HG03342 (cell line): ENCODE measurements around the gene BCAS1.
"Not testable (repeated sequence)": the region's sequence is repeated elsewhere in the genome, so short reads cannot be mapped to it uniquely, and the experiment has no call there.

ENCODE experiments used
- ATAC-seq: cut with Tn5 transposase; IDR thresholded peaks from one replicate; pipeline ENCODE4 v1.9.1; 2021; ENCODE audit warnings: mild to moderate bottlenecking, moderate library complexity; ENCODE audit not compliant: unreplicated experiment

Gene BCAS1

DNA sequence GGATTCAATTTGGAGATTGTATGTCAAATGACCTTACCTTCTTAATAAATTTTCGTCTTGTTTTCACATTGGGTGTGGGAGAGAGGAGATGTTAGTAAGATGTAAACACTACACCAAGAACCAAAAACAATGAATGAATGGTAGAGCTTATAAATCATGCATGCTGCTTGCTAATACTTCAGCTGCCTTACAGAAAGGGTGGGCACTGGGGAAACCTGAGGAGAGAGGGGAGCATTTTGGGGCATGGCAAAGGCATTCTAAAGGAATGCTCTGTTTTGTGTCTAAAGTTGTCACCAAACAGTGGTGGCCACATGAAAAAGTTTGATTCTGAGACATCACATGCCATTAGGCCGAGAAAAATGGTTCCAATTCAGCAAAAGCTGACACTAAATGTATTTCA lies 80.4 kb downstream of the BCAS1 start:
- ATAC-seq = no peak

DNA sequence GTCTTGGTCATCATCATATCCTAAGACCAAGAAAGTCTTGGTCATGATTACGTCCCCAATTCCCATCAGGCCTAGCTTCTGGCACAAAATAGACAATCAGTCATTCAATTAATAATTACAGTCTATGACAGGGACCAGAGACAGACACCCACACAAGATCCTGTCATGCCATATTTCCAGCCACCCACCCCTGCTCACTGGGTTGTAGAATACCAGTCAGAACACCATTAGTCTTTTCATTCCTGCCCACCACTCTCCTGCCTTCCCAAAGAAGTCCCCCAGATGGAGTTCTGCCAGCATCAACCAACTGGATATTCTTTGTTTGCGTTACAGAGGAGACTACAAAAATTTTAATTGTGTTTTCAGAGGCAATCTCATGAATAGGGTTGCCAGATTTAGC lies 81.0 kb downstream of the BCAS1 start:
- ATAC-seq = no peak

DNA sequence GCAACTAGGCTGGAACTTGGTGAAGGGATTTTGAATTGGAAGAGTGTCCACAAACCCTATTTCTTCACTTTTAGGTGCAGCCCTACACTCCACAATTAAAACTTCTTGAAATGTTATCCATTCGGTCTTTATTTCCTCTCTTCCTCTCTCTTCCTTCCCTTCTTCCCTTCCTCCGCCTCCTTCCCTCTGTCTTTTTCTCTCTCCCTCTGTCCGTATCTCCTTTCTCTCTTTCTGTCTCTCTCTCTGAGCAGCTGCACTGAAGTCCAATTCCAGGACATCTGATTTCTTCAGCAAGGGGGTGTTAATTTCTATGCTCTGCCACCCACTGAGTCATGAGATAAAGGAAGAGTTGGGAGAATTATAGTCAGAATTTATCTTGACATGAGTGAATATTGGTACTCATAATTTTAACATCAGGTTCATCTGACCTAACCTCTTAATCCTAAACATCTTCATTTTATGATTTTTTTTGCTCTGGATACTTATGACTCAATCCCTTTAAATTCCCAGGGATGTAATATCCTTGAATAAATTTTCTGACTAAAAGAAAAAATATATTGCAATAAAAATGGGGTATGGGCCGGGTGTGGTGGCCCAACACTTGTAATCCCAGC lies 84.2 kb downstream of the BCAS1 start:
- no peak for ATAC-seq

DNA sequence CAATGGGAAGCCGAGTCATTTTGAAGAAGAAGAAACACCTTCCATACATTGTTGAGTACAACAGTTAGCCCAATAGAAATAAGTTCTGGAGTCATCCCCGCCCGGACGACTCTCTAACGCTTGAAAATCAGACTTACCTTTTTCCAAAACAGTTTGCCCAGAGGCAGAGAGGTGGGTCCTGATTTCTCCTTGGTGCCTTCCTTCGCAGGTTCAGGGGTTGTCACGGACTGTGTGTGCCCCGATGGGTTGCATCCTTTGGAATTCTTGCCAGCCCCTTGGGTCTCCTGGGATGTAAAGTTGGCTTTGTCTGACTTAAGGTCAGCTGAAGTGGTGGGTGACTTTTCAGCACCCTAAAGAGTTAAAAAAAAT lies 85.3 kb downstream of the BCAS1 start:
- no peak for ATAC-seq

DNA sequence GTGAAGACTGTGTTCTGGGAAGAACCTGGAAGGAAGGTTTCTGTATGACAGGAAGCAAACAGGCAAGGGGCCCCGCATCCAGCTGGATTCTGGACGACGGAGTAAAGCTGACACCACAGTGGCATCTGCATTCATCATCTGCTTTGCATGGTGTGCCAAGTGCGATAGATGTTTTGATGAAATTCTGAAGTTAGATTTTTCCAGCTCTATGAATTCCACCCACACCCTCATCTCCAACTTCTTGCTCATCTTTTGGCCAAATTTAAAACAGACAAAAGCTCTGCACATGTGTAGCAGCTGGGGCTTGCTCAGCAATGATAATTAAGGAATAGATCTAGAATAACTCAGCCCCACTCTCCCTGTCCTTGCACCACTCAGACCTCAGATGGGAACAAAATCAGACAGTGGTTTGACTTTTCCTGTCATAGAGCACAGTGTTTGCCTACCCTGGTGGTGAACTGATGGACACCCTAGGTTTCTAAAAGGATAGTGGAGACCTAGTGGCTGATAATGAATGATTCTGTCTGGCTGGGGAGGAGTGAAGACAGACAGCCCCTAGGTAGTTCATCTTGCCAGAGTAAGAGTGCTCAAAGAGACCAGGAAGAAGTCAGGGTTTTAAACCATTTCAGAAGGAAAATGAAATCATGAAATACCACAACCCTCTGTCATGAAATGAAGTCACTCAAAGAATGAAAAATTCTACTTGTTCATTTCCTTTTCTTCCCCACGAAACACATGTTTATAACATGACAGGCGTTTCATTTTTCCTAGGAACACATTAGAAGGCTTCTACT lies 85.8 kb downstream of the BCAS1 start:
- no peak for ATAC-seq

DNA sequence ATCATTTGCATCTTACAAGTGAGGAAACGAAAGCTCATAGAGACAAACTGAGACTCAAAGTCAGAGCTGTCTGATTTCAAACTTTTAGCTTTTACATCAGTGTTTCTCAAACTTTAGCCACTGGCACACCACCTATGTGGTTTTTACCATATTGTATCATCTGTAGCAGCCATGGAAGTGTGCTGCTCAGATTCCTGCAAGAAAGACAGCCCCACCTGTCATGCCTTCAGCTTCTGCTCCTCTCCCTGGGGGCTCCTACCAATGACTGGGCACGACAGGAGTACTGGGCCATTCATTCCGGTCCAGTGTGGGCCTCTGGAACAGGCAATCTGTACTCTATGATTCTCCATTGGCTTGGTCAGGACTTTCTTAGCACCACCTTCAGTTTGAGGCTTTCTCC lies 87.0 kb downstream of the BCAS1 start:
- no peak for ATAC-seq

DNA sequence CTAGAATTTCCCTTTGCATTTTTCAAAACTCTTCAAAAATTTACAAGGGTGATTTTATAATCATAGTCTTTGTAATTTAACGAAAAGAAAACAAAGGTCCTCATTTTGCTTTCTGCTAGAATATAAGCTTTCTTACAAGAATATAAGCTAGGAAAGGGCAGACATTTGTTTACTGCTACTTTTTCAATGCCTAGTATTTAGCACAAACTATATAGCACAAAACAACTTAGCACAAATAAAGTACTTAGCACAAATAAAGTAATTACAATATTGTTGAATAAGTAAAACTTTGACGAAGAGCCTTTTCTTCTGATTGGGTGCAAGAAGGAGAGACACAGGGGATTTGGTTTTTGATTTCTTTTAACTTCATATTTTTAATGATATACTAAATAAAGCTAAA lies 87.8 kb downstream of the BCAS1 start:
- no peak for ATAC-seq

DNA sequence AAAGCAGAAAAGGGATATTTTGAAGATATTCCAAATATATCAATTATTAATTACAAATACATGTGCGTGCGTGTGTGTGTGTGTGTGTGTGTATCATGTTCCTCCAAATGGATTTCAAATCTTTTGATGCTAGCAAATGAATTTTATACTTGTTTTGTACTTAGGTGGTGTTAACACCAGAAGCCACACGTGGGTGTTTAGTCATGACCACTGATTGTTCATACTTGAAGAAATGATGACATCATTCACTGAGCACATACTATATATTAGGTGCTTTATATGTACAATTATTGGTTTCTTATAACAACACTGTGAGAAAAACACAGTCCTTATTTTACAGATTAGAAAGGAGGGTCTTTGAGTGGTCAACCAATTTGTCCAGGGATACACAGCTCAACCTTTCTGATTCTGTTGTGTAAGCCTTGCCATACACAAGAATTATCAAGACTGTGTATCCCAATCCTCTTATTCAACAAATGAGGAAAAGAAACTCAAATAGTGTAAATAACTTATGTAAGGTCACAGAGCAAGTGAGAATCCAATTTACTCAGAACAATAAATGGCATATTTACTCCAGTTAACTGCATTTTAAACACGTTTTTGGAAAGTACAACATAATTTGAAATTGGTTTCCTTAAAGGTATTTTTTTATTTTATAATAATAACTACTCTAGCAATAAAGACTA lies 88.5 kb downstream of the BCAS1 start:
- ATAC-seq = no peak

DNA sequence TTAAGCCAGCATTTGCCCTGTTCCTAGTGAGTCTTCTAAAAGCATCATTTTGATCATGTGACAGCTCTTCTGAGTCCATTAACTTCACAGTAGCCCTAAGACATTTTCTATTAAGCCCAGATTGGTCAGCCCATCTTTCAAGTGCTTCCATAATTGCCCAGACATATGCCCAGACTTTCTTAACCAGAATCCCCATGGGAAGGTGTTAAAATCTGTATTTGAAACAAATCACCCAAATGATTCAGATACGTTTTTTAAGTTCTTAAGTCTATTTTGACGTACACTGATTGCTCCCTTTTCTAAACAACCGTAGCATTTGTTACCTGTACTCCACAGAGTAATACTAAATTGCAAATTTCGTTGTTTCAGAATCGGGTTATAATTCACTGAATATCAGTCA lies 89.3 kb downstream of the BCAS1 start:
- ATAC-seq = no peak

DNA sequence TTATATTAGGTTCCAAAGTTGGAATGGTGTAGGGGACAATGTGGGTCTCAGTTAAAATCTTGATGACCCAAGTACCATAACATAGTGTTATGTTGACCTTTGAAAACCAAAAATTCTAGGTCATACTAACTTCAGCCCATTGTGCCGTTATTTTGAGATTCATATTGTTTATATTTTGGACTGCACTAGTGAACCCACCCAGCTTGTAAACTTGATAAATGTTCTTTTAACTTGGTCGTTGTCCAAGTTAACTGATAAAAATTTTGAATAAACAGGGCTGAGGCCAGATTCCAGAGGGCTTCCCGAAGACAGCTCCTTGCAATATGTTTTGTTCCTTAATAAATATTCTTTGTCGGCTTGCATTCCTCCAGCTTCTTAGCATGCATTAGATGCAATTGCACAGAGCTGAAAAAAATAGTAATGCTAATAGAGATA lies 90.3 kb downstream of the BCAS1 start:
- ATAC-seq = no peak

DNA sequence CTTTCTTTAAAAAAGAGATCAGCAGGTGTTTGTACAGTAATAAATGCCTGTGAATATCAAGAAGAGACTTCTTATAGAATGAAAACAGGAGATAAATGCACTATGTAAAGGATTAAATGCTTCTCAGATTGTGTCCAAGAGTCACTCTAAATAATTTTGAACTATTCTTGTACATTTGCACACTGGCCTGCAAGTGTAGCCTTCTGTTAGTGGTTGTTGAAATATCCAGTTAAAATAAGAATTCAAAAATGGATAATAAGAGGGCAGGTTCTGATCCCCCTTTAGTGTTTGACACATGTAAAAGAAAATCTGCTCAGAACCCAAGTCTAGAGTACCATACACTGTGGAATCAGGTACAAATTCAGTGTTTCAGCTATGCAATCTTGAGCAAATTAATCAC lies 91.9 kb downstream of the BCAS1 start:
- ATAC-seq = no peak

DNA sequence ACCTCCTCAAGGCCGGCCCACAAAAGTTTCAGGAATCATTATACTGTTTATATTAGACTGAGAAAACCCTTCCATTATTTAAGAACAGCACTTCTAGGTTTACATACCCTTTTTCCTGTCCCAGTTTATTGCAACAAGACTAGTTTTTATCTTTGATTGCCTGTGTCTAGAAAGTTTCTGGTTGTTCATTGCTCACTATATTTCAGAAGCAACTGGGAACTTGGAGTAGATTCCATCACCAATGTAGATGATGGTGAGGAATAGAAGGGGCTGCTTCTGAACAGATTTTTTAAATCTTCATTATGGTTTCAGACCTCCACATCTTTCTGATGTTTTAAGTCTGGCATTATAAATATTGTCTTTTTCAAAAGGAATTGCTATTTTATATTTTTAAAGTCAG lies 93.0 kb downstream of the BCAS1 start:
- no peak for ATAC-seq

DNA sequence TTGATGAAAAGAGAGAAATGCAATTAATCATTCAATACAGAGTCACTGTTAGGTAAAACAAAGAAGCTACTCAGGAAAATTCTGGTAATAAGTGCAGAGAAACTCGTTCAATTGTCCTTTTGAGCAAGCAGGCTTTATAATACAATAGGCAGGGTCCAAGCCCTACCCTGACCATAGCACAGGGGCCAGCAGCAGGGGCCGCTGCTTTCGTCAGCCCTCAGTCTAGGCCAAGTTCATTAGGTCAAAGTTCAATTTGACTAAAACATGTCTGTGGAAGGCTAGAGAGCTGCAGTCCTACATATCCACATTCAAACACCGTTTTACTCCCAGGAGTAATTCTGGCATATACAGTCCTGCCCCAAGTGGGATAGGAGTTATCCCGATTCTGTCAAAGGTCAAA lies 94.6 kb downstream of the BCAS1 start:
- no peak for ATAC-seq

DNA sequence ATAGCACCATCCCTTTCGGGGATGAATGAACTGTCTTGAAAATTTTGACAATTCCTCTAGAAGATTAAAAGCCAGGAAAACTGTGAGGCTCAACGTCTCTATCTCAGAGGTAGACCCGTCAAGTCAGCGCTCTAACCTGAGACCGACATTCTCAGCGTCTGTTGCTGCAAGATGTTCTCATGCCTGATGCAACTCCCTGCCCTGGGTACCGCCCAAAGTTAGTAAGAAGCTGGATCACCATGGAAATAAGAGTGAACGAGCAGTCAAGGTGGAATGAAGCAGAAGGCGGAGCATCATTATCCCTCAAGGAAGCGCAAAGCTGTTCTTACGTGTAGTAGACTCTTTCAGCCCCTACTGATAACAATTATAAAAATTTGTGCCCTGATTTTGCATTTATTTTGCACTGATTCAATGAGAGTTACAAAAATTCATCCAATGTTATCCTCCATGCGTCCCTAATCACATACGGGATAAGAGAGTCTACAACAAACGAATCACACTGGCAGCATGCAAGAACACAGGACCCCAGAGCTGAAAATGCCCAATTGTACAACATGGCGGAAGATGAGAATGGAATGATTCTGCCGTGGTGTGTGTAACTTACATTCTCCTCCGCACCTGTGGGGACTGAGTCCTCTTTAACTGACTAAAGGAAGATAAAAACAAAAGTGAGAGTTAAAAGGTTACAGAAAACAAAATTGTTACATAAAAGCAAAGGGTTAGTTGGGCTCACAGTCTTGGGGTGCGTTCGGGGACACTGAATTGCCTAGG lies 95.4 kb downstream of the BCAS1 start:
- no peak for ATAC-seq

DNA sequence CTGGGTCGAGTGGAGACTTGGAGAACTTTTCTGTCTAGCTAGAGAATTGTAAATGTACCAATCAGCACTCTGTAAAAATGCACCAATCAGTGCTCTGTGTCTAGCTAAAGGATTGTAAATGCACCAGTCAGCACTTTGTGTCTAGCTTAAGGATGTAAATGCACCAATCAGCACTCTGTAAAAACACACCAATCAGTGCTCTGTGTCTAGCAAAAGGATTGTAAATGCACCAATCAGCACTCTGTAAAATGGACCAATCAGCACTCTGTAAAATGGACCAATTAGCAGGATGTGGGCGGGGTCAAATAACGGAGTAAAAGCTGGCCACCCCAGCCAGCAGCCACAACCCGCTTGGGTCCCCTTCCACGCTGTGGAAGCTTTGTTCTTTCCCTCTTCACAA lies 96.5 kb downstream of the BCAS1 start:
- not testable (repeated sequence) for ATAC-seq

DNA sequence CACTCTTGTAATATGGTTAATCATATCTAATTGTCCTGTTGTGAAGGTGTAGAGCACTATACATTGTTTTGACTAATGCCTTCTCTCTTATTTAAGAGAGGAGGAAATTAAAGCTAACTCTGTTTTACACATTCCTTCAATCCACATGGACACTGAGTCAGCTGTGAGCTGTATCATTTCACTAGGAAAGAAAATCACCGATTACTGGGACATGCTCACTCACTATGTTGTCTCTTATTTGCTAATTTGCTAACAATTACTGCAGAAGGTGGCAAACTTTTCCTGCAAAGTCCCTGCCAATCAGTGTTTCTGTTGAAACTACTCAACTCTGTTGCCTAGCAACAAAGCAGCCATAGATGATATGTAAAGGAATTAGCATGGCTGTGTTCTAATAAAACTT lies 98.2 kb downstream of the BCAS1 start:
- ATAC-seq = no peak

DNA sequence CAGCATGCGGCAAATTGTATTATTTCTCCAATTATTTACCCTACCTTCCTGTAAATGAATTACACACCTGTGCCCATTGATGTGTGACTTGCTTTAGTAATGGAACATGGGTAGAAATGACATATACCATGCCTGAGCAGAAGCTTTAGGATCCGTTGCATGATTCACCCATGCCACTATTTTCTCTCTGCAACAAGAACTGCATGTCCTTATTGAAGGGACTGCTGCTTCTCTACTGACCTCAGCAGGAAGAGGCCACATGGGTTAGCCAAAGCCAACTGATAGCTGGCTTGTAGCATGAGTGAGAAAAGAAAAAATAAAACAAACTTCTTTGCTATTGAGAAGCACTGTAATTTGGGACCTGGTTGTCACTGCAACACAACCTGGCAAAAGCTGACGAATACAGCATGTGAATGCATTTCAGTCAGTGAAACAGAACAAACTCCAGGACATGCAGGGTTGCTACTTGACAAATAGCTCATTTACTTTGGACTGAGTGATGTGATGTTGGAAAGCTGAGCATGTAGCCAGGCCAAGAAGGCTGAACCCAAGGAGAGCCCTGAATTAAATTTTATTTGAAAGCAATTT lies 99.2 kb downstream of the BCAS1 start:
- ATAC-seq = no peak

DNA sequence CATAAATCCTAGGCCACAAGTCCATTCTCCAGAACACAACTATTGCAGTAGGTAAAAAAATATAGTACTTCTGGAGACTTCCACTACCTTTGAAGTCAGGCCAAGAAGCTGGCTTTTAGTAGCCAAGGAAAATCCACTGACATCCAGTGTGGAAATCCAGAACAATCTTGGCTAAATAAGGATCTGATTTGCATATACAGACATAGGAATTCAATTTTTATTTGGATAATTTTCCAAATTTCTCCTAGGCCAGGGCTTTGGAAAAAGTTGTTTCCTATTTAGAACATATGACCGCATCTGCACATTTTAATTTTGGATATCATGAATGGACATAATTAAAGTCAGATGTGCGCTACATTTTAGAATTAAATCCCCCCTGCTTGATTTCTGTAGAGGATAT lies 100.2 kb downstream of the BCAS1 start:
- ATAC-seq = no peak

DNA sequence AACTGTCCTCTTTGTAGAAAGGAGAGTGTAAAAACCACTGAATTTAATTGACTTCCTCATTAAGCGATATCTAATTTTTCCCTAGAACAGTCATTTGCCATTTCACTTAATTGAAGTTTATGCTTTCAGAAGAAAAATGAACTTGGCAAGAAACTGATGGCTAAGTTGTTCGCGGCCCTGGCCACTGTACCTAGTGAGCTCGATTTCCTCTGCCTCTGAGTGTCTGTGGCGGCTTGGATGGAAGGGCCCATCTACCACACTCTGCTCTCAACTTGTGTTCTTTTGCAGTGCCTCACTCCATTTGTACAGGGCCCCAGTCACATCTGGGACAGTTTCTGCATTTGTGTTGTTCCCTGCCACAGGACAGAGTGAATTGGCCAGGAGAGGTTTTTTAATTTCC lies 102.9 kb downstream of the BCAS1 start:
- ATAC-seq = no peak

DNA sequence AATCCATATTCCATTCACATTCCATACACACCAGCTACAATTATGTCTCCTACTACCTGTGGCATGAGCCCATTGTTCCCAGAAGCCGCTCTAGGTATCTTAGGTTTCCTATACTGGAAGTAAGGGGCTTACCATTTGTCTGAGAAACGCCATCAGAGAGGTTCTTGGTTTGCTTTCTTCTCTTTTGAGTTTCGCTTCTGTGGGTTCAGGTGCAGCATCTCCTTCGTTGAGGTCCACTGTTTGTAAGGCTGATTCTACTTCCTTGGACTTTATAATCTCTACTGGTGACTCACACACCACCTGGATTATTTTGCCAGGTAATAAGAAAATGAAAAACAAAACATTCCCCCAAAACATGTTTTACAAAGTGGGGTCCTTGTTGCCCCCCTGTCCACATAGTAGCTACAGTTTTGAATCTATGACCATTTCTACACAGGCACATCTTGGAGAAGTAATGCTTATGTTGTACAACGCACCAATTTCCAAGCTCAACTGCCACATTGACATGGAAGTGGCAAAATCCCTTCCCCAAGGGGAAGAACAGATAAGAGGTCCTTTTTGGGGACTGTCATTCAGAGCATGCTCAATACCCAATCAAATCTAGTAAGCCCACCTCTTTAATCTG lies 103.5 kb downstream of the BCAS1 start:
- ATAC-seq = no peak
